Measurements from ENCODE around the gene SV2A.

DNA sequence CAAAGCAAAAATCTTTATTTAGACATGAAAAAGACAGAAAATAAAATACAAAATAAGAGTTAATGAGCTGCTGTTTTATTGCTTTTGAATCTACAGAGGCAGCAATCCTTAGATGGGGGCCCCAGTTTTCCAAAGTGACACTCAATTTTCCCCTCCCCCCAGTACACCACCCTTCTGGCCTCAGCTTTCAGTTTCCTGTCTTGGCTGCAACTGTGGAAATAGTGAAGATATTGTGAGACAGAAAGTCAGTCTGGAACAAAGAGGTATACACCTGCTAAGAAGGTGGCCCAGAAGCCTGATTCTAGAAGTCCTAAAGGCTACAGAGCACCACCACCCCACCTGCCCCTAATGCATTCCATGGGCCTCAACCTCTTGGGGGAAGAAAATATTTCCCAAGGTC lies 20.1 kb upstream of the SV2A start:
- TF ChIP-seq TARDBP (IDR thresholded peaks at IDR 0.05): no peak
- no peak for TF ChIP-seq FOXA1 (IDR thresholded peaks at IDR 0.05)
- no peak for TF ChIP-seq BHLHE40 (IDR thresholded peaks at IDR 0.05; ENCODE audit: borderline replicate concordance)
- no peak for TF ChIP-seq ZNF384 (IDR thresholded peaks at IDR 0.05)
- TF ChIP-seq NFRKB (IDR thresholded peaks at IDR 0.05): no peak
- TF ChIP-seq LEF1 (IDR thresholded peaks at IDR 0.05; ENCODE audit: borderline replicate concordance): no peak
